HCT116 (cell line): Measurements from ENCODE around the gene ERGIC1.

Source experiments
- EZH2 ChIP-seq: fragments of 200-600 bp; sonication (generic); IDR thresholded peaks from 2 replicates; pipeline ENCODE4 v1.6.1; 2017; ENCODE audit warnings: antibody characterized with exemption, mixed run types
- EZH2phosphoT487 ChIP-seq: fragments of 200-600 bp; IDR thresholded peaks from 2 replicates; pipeline ENCODE4 v1.6.1; 2018; ENCODE audit warnings: antibody characterized with exemption, borderline replicate concordance
- FOSL1 ChIP-seq: IDR thresholded peaks from 2 replicates; pipeline ENCODE4 v1.6.1; 2012; ENCODE audit warnings: low read depth
- POLR2A ChIP-seq: IDR thresholded peaks from 2 replicates; pipeline ENCODE4 v1.7.0; 2011; ENCODE audit warnings: borderline replicate concordance; ENCODE audit not compliant: insufficient read depth, insufficient read length; ENCODE audit errors: extremely low read depth
- POLR2AphosphoS5 ChIP-seq: IDR thresholded peaks from 2 replicates; pipeline ENCODE4 v1.6.1; 2011; ENCODE audit warnings: mild to moderate bottlenecking, low read depth, low read length, moderate library complexity
- RAD21 ChIP-seq: IDR thresholded peaks from 2 replicates; pipeline ENCODE4 v1.6.1; 2012; ENCODE audit warnings: low read depth, mild to moderate bottlenecking
- SP1 ChIP-seq: IDR thresholded peaks from 2 replicates; pipeline ENCODE4 v1.6.1; 2012; ENCODE audit warnings: low read depth
- SRF ChIP-seq: IDR thresholded peaks from 2 replicates; pipeline ENCODE4 v1.6.1; 2012; ENCODE audit warnings: low read depth
- ZFX ChIP-seq: fragments of 450-650 bp; IDR thresholded peaks from 2 replicates; pipeline ENCODE4 v1.6.1; 2017
- ZNF274 ChIP-seq: fragments of 200-500 bp; sonication (Bioruptor generic); IDR thresholded peaks from 2 replicates; pipeline ENCODE4 v1.6.1; 2014; ENCODE audit warnings: mild to moderate bottlenecking, low read depth, low read length, inconsistent platforms
- TF ChIP-seq, protein P1 (sequence below), 3 experiments: fragments of 200-600 bp in 1 of 3; sonication (generic) in 1 of 3; IDR thresholded peaks in 2 of 3; conservative IDR thresholded peaks in 1 of 3; 2 replicates each; pipeline ENCODE4 v1.5.1; 2012 to 2017; ENCODE audit warnings: low read depth in 2 of 3, low read length in 2 of 3, antibody characterized with exemption in 1 of 3, borderline replicate concordance in 1 of 3, control low read depth in 1 of 3, mild to moderate bottlenecking in 1 of 3, mixed read lengths in 1 of 3, mixed run types in 1 of 3, moderate library complexity in 1 of 3; ENCODE audit not compliant: insufficient read depth in 1 of 3
- TF ChIP-seq, protein P2 (sequence below): IDR thresholded peaks from 2 replicates; pipeline ENCODE4 v1.6.1; 2012; ENCODE audit warnings: low read depth

DNA sequence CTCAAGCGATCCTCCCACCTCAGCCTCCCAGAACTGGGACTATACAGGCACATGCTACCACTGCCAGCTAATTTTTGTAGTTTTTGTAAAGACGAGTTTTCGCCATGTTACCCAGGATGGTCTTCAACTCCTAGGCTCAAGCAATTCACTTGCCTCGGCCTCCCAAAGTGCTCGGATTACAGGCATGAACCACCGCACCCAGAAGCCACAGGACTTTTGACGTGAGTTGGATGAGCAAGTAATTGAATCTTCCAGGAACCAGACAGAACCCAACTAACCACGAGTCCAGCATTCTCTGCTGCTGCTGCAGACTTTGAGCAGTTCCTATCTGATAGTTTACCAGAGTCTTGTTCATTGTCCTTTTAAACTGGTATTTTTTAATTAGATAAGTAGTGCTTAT, 139.9 kb downstream of the ERGIC1 start:
- no peak for TF ChIP-seq POLR2AphosphoS5
- TF ChIP-seq EZH2phosphoT487, result no peak
- TF ChIP-seq SRF, result no peak
- TF ChIP-seq, protein P1, sequence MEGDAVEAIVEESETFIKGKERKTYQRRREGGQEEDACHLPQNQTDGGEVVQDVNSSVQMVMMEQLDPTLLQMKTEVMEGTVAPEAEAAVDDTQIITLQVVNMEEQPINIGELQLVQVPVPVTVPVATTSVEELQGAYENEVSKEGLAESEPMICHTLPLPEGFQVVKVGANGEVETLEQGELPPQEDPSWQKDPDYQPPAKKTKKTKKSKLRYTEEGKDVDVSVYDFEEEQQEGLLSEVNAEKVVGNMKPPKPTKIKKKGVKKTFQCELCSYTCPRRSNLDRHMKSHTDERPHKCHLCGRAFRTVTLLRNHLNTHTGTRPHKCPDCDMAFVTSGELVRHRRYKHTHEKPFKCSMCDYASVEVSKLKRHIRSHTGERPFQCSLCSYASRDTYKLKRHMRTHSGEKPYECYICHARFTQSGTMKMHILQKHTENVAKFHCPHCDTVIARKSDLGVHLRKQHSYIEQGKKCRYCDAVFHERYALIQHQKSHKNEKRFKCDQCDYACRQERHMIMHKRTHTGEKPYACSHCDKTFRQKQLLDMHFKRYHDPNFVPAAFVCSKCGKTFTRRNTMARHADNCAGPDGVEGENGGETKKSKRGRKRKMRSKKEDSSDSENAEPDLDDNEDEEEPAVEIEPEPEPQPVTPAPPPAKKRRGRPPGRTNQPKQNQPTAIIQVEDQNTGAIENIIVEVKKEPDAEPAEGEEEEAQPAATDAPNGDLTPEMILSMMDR (IDR thresholded peaks at IDR 0.05 in 2 of 3, conservative IDR thresholded peaks at IDR 0.05 in 1 of 3; ENCODE audit: borderline replicate concordance in 1 of 3, insufficient read depth in 1 of 3, low read depth in 2 of 3, low read length in 2 of 3), result no peak
- no peak for TF ChIP-seq POLR2A
- TF ChIP-seq, protein P2, sequence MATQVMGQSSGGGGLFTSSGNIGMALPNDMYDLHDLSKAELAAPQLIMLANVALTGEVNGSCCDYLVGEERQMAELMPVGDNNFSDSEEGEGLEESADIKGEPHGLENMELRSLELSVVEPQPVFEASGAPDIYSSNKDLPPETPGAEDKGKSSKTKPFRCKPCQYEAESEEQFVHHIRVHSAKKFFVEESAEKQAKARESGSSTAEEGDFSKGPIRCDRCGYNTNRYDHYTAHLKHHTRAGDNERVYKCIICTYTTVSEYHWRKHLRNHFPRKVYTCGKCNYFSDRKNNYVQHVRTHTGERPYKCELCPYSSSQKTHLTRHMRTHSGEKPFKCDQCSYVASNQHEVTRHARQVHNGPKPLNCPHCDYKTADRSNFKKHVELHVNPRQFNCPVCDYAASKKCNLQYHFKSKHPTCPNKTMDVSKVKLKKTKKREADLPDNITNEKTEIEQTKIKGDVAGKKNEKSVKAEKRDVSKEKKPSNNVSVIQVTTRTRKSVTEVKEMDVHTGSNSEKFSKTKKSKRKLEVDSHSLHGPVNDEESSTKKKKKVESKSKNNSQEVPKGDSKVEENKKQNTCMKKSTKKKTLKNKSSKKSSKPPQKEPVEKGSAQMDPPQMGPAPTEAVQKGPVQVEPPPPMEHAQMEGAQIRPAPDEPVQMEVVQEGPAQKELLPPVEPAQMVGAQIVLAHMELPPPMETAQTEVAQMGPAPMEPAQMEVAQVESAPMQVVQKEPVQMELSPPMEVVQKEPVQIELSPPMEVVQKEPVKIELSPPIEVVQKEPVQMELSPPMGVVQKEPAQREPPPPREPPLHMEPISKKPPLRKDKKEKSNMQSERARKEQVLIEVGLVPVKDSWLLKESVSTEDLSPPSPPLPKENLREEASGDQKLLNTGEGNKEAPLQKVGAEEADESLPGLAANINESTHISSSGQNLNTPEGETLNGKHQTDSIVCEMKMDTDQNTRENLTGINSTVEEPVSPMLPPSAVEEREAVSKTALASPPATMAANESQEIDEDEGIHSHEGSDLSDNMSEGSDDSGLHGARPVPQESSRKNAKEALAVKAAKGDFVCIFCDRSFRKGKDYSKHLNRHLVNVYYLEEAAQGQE, result no peak
- TF ChIP-seq EZH2, result no peak
- no peak for TF ChIP-seq FOSL1
- TF ChIP-seq ZFX, result no peak
- TF ChIP-seq ZNF274, result no peak
- no peak for TF ChIP-seq SP1
- TF ChIP-seq RAD21, result no peak
